OCI-LY3 (cell line): ENCODE data around the gene NDST1.

ENCODE experiments used
- H2AFZ ChIP-seq: fragments of 200-600, 300-600 bp; shearing (Covaris generic); 2 replicates; pipeline ENCODE4 v1.6.0; 2014; ENCODE audit warnings: antibody characterized with exemption, low read depth, low read length
- H3K27ac ChIP-seq: fragments of 200-600, 300-600 bp; sonication (generic); 2 replicates; pipeline ENCODE4 v1.5.1; 2014; ENCODE audit warnings: mild to moderate bottlenecking, low read length, moderate library complexity, mixed read lengths
- H3K27me3 ChIP-seq: fragments of 200-600, 300-600 bp; sonication (generic); 2 replicates; pipeline ENCODE4 v1.6.1; 2014; ENCODE audit warnings: low read depth, low read length, mixed read lengths
- H3K36me3 ChIP-seq: fragments of 200-600, 300-600 bp; sonication (generic); replicated peaks from 2 replicates; pipeline ENCODE3; 2014; ENCODE audit warnings: low read depth, low read length, mixed read lengths
- H3K4me1 ChIP-seq: fragments of 300-600, 200-600 bp; sonication (generic); 2 replicates; pipeline ENCODE4 v1.6.1; 2014; ENCODE audit warnings: low read length, mixed read lengths
- H3K4me2 ChIP-seq: fragments of 200-600, 300-600 bp; sonication (generic); 2 replicates; pipeline ENCODE4 v1.6.1; 2014; ENCODE audit warnings: low read length, mixed read lengths
- H3K4me3 ChIP-seq: fragments of 300-600, 200-600 bp; sonication (generic); 2 replicates; pipeline ENCODE4 v1.5.1; 2014; ENCODE audit warnings: antibody characterized with exemption, mild to moderate bottlenecking, low read length, moderate library complexity
- H3K79me2 ChIP-seq: fragments of 300-600, 200-600 bp; shearing (Covaris generic); 2 replicates; pipeline ENCODE4 v1.6.1; 2014; ENCODE audit warnings: mild to moderate bottlenecking, low read length, mixed read lengths
- H3K9ac ChIP-seq: fragments of 300-600, 200-600 bp; shearing (Covaris generic); 2 replicates; pipeline ENCODE4 v1.6.0; 2014; ENCODE audit warnings: mild to moderate bottlenecking, low read length, moderate library complexity
- H3K9me3 ChIP-seq: fragments of 200-600, 300-600 bp; shearing (Covaris generic); 2 replicates; pipeline ENCODE4 v1.6.1; 2014; ENCODE audit warnings: low read length, mixed read lengths; ENCODE audit not compliant: insufficient read depth
- H4K20me1 ChIP-seq: fragments of 200-600, 300-600 bp; sonication (generic); 2 replicates; pipeline ENCODE4 v1.6.1; 2016; ENCODE audit warnings: low read length, mixed read lengths; ENCODE audit not compliant: insufficient read depth
- CTCF ChIP-seq: fragments of 200-600, 300-600 bp; sonication (generic); IDR thresholded peaks from 2 replicates; pipeline ENCODE4 v1.5.1; 2014; ENCODE audit warnings: antibody characterized with exemption, low read length, low read depth
- EZH2phosphoT487 ChIP-seq: fragments of 200-600 bp; shearing (Covaris generic); IDR thresholded peaks from 2 replicates; pipeline ENCODE4 v1.6.1; 2018; ENCODE audit warnings: antibody characterized with exemption, mixed run types, low read depth

The NDST1 gene

DNA sequence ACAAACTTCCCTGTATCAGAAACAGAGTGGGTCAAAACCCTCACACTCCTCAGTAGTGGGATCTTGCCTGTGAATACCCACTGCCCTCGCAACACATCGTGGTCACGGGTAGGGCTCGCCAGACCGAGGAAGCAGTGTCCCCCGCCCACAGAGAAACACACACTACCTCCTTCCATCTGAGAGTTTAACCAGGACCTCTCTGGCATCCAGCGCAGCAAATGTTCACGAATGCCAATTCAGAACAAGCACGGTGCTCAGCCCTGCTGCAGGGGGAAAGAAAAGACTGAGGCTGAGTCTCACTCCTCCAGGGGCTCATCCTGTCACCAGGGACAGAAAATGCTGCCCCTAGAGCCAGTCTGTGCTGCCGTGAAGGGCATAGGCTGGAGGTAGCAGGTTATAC lies 90.1 kb downstream of the NDST1 start:
- H3K79me2 ChIP-seq = no peaks in the 10 kb centered on the region
- no peak overlapping the region for H3K4me2 ChIP-seq
- no peak overlapping the region for H3K4me3 ChIP-seq
- H3K9me3 ChIP-seq = no peaks in the 10 kb centered on the region
- no peaks in the 10 kb centered on the region for H4K20me1 ChIP-seq
- no peak overlapping the region for H3K27ac ChIP-seq
- H3K27me3 ChIP-seq = no peaks in the 10 kb centered on the region
- H2AFZ ChIP-seq = no peak overlapping the region
- no peak overlapping the region for H3K9ac ChIP-seq
- H3K4me1 ChIP-seq = peaks cover 7% of the 10 kb centered on the region
- TF ChIP-seq CTCF (no peak), EZH2phosphoT487 (no peak)
- no peaks in the 10 kb centered on the region for H3K36me3 ChIP-seq

DNA sequence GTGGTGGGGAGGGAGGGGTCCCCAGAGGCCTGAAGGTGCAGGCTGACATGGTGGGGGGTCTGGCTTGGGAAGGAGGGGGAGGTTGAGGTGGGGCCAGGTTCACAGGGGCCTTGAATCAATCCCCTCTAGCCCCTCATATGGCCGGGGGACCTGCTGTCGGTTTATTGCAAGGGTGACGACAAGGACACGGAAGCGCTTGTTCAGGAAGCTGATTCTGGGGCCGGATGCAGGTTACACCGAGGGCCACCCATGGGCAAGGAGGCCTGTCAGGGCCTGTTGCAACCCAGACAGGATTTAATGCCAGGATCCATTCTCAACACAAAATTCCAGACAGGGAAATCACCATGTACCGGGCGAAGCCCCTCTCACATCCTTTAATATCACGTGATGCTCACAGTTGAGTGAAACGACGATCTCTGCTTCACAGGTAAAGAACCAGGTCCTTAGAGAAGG lies 90.9 kb downstream of the NDST1 start:
- Histone ChIP-seq H4K20me1 (no peaks in the 10 kb centered on the region), H3K9me3 (no peaks in the 10 kb centered on the region), H3K79me2 (no peaks in the 10 kb centered on the region), H3K27me3 (no peaks in the 10 kb centered on the region), H3K4me1 (peaks cover 7% of the 10 kb centered on the region), H3K4me2 (no peak overlapping the region), H3K4me3 (no peak overlapping the region), H3K27ac (no peak overlapping the region), H3K9ac (no peak overlapping the region), H2AFZ (no peak overlapping the region), H3K36me3 (no peaks in the 10 kb centered on the region)
- no peak for TF ChIP-seq EZH2phosphoT487
- TF ChIP-seq CTCF = no peak

- no peaks in the 10 kb centered on the region for H3K9me3 ChIP-seq
- H3K4me3 ChIP-seq = no peak overlapping the region
- TF ChIP-seq EZH2phosphoT487 (no peak), CTCF (no peak)
- H3K4me2 ChIP-seq = no peak overlapping the region
- H2AFZ ChIP-seq = no peak overlapping the region
- no peaks in the 10 kb centered on the region for H3K79me2 ChIP-seq
- H3K9ac ChIP-seq = no peak overlapping the region
- H3K36me3 ChIP-seq = no peaks in the 10 kb centered on the region
- no peaks in the 10 kb centered on the region for H4K20me1 ChIP-seq
- peaks cover 7% of the 10 kb centered on the region for H3K4me1 ChIP-seq
- H3K27me3 ChIP-seq = no peaks in the 10 kb centered on the region
- no peak overlapping the region for H3K27ac ChIP-seq
Measured at GRCh38 chr5:150599281-150599680, 91.3 kb downstream of the NDST1 start.

GRCh38 chr5:150599917-150600511 lies 92.1 kb downstream of the NDST1 start:
- Histone ChIP-seq H3K4me1 (peaks cover 7% of the 10 kb centered on the region), H2AFZ (no peak overlapping the region), H3K4me3 (no peak overlapping the region), H3K27me3 (no peaks in the 10 kb centered on the region), H3K27ac (no peak overlapping the region), H3K36me3 (no peaks in the 10 kb centered on the region), H4K20me1 (no peaks in the 10 kb centered on the region), H3K9me3 (no peaks in the 10 kb centered on the region), H3K9ac (no peak overlapping the region), H3K79me2 (no peaks in the 10 kb centered on the region), H3K4me2 (no peak overlapping the region)
- TF ChIP-seq EZH2phosphoT487 = no peak
- TF ChIP-seq CTCF = no peak
